ENCODE measurements around the gene KCND3.

The KCND3 gene

GRCh38 chr1:111848852-111849545, 140.5 kb downstream of the KCND3 start:
- TF ChIP-seq, protein P1, sequence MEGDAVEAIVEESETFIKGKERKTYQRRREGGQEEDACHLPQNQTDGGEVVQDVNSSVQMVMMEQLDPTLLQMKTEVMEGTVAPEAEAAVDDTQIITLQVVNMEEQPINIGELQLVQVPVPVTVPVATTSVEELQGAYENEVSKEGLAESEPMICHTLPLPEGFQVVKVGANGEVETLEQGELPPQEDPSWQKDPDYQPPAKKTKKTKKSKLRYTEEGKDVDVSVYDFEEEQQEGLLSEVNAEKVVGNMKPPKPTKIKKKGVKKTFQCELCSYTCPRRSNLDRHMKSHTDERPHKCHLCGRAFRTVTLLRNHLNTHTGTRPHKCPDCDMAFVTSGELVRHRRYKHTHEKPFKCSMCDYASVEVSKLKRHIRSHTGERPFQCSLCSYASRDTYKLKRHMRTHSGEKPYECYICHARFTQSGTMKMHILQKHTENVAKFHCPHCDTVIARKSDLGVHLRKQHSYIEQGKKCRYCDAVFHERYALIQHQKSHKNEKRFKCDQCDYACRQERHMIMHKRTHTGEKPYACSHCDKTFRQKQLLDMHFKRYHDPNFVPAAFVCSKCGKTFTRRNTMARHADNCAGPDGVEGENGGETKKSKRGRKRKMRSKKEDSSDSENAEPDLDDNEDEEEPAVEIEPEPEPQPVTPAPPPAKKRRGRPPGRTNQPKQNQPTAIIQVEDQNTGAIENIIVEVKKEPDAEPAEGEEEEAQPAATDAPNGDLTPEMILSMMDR (conservative IDR thresholded peaks at IDR 0.05; ENCODE audit: low read length) = no peak
- no peak for TF ChIP-seq EZH2phosphoT487 (IDR thresholded peaks at IDR 0.05; ENCODE audit: borderline replicate concordance)
- H3K79me2 ChIP-seq (ENCODE audit: insufficient read depth, low read length) = no peaks in the 10 kb centered on the region
- no peak overlapping the region for H3K4me3 ChIP-seq (ENCODE audit: low read length, poor library complexity, severe bottlenecking)
- no peak overlapping the region for H3K9ac ChIP-seq (ENCODE audit: low read depth, low read length, poor library complexity, severe bottlenecking)
- no peaks in the 10 kb centered on the region for H3K27me3 ChIP-seq (ENCODE audit: insufficient read depth, low read length, poor library complexity, severe bottlenecking)
- no peaks in the 10 kb centered on the region for H3K36me3 ChIP-seq (ENCODE audit: insufficient read depth, low read length)
- no peaks in the 10 kb centered on the region for H4K20me1 ChIP-seq (ENCODE audit: insufficient read depth, low read length, poor library complexity, severe bottlenecking)
- H3K4me1 ChIP-seq (ENCODE audit: insufficient read depth, low read length, poor library complexity, severe bottlenecking) = no peaks in the 10 kb centered on the region
- H3F3A ChIP-seq (ENCODE audit: low read depth) = no peaks in the 10 kb centered on the region
- H3K9me3 ChIP-seq (ENCODE audit: insufficient read depth, low read depth, low read length) = no peaks in the 10 kb centered on the region
- H3K4me2 ChIP-seq (ENCODE audit: low read depth, low read length, poor library complexity, severe bottlenecking) = no peak overlapping the region
- no peaks in the 10 kb centered on the region for H3K9me2 ChIP-seq (replicated peaks; ENCODE audit: low read depth, low read length)
- no peak overlapping the region for H2AFZ ChIP-seq (ENCODE audit: low read length)

DNA sequence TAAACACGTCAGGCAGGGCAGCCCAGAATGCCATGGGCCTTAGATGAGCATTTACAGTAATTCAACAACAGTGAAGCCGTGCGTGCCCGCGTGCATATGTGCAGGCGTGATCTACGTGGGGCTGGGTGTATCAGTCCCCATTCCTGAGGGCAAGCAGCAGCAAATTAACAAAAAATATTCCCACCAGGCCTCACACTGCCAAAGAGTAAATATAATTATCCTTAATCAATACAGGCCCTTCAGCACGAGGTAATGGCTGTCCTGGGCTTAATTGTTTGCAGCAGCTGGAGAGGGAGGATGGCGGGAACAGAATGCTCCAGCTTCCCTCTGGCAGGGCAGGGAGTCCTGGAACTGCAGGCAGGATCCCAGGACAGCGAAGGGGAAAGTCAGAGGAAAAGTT, 142.0 kb downstream of the KCND3 start:
- H3K9me2 ChIP-seq (replicated peaks; ENCODE audit: low read depth, low read length) = no peaks in the 10 kb centered on the region
- TF ChIP-seq EZH2phosphoT487 (IDR thresholded peaks at IDR 0.05; ENCODE audit: borderline replicate concordance) = no peak
- TF ChIP-seq, protein P1 (conservative IDR thresholded peaks at IDR 0.05; ENCODE audit: low read length) = no peak
- H3K4me3 ChIP-seq (ENCODE audit: low read length, poor library complexity, severe bottlenecking) = no peak overlapping the region
- H3K9me3 ChIP-seq (ENCODE audit: insufficient read depth, low read depth, low read length) = no peaks in the 10 kb centered on the region
- no peaks in the 10 kb centered on the region for H4K20me1 ChIP-seq (ENCODE audit: insufficient read depth, low read length, poor library complexity, severe bottlenecking)
- H2AFZ ChIP-seq (ENCODE audit: low read length) = no peak overlapping the region
- H3K27me3 ChIP-seq (ENCODE audit: insufficient read depth, low read length, poor library complexity, severe bottlenecking) = no peaks in the 10 kb centered on the region
- H3F3A ChIP-seq (ENCODE audit: low read depth) = no peaks in the 10 kb centered on the region
- H3K9ac ChIP-seq (ENCODE audit: low read depth, low read length, poor library complexity, severe bottlenecking) = no peak overlapping the region
- no peaks in the 10 kb centered on the region for H3K36me3 ChIP-seq (ENCODE audit: insufficient read depth, low read length)
- no peaks in the 10 kb centered on the region for H3K4me1 ChIP-seq (ENCODE audit: insufficient read depth, low read length, poor library complexity, severe bottlenecking)
- H3K79me2 ChIP-seq (ENCODE audit: insufficient read depth, low read length) = no peaks in the 10 kb centered on the region
- no peak overlapping the region for H3K4me2 ChIP-seq (ENCODE audit: low read depth, low read length, poor library complexity, severe bottlenecking)

- H3K9me3 ChIP-seq (ENCODE audit: insufficient read depth, low read depth, low read length) = no peaks in the 10 kb centered on the region
- H3K4me1 ChIP-seq (ENCODE audit: insufficient read depth, low read length, poor library complexity, severe bottlenecking) = no peaks in the 10 kb centered on the region
- H3K4me3 ChIP-seq (ENCODE audit: low read length, poor library complexity, severe bottlenecking) = no peak overlapping the region
- no peak overlapping the region for H2AFZ ChIP-seq (ENCODE audit: low read length)
- no peaks in the 10 kb centered on the region for H4K20me1 ChIP-seq (ENCODE audit: insufficient read depth, low read length, poor library complexity, severe bottlenecking)
- no peaks in the 10 kb centered on the region for H3F3A ChIP-seq (ENCODE audit: low read depth)
- no peak overlapping the region for H3K9ac ChIP-seq (ENCODE audit: low read depth, low read length, poor library complexity, severe bottlenecking)
- H3K36me3 ChIP-seq (ENCODE audit: insufficient read depth, low read length) = no peaks in the 10 kb centered on the region
- no peaks in the 10 kb centered on the region for H3K27me3 ChIP-seq (ENCODE audit: insufficient read depth, low read length, poor library complexity, severe bottlenecking)
- H3K79me2 ChIP-seq (ENCODE audit: insufficient read depth, low read length) = no peaks in the 10 kb centered on the region
- TF ChIP-seq, protein P1 (conservative IDR thresholded peaks at IDR 0.05; ENCODE audit: low read length) = no peak
- TF ChIP-seq EZH2phosphoT487 (IDR thresholded peaks at IDR 0.05; ENCODE audit: borderline replicate concordance) = no peak
- H3K9me2 ChIP-seq (replicated peaks; ENCODE audit: low read depth, low read length) = no peaks in the 10 kb centered on the region
- no peak overlapping the region for H3K4me2 ChIP-seq (ENCODE audit: low read depth, low read length, poor library complexity, severe bottlenecking)
Observed at GRCh38 chr1:111846842-111847241, 142.6 kb downstream of the KCND3 start.
